GM21786 (cell line): ENCODE results near the gene OLIG2.

Experiments
- ATAC-seq: cut with Tn5 transposase; IDR thresholded peaks from one replicate; pipeline ENCODE4 v1.9.1; 2021; ENCODE audit not compliant: unreplicated experiment

Gene OLIG2

GRCh38 chr21:33019885-33020557, 5.7 kb upstream of the OLIG2 start:
- no peak for ATAC-seq

GRCh38 chr21:33020558-33021100, 5.1 kb upstream of the OLIG2 start:
- no peak for ATAC-seq

- ATAC-seq: no peak
Measured at GRCh38 chr21:33021150-33021549, 4.6 kb upstream of the OLIG2 start.

- ATAC-seq: no peak
Measured at GRCh38 chr21:33021667-33022066, 4.1 kb upstream of the OLIG2 start.

GRCh38 chr21:33022489-33022827, 3.3 kb upstream of the OLIG2 start:
- no peak for ATAC-seq

- no peak for ATAC-seq
Measured at GRCh38 chr21:33022828-33023573, 2.7 kb upstream of the OLIG2 start.

- ATAC-seq: no peak
Measured at GRCh38 chr21:33023574-33024200, 2.0 kb upstream of the OLIG2 start.

- no peak for ATAC-seq
Measured at GRCh38 chr21:33024201-33025103, 1.3 kb upstream of the OLIG2 start.

- no peak for ATAC-seq
Measured at GRCh38 chr21:33025106-33025488, 638 bp upstream of the OLIG2 start.

GRCh38 chr21:33026443-33026858, 716 bp downstream of the OLIG2 start:
- no peak for ATAC-seq

- no peak for ATAC-seq
Measured at GRCh38 chr21:33026878-33027400, 1.2 kb downstream of the OLIG2 start.

- ATAC-seq: no peak
Measured at GRCh38 chr21:33027401-33028286, 1.9 kb downstream of the OLIG2 start.

- no peak for ATAC-seq
Measured at GRCh38 chr21:33028287-33028670, 2.5 kb downstream of the OLIG2 start.

GRCh38 chr21:33028773-33029384, 3.1 kb downstream of the OLIG2 start:
- no peak for ATAC-seq

GRCh38 chr21:33029385-33029921, 3.7 kb downstream of the OLIG2 start:
- no peak for ATAC-seq

- ATAC-seq: no peak
Measured at GRCh38 chr21:33029975-33030461, 4.3 kb downstream of the OLIG2 start.

GRCh38 chr21:33030633-33031032, 4.9 kb downstream of the OLIG2 start:
- no peak for ATAC-seq

- ATAC-seq: no peak
Measured at GRCh38 chr21:33031152-33031911, 5.6 kb downstream of the OLIG2 start.
